Measurements from ENCODE around the gene PCDHGA8.
"Not testable (repeated sequence)": the region's sequence is repeated elsewhere in the genome, so short reads cannot be mapped to it uniquely, and the experiment has no call there.

The PCDHGA8 gene

DNA sequence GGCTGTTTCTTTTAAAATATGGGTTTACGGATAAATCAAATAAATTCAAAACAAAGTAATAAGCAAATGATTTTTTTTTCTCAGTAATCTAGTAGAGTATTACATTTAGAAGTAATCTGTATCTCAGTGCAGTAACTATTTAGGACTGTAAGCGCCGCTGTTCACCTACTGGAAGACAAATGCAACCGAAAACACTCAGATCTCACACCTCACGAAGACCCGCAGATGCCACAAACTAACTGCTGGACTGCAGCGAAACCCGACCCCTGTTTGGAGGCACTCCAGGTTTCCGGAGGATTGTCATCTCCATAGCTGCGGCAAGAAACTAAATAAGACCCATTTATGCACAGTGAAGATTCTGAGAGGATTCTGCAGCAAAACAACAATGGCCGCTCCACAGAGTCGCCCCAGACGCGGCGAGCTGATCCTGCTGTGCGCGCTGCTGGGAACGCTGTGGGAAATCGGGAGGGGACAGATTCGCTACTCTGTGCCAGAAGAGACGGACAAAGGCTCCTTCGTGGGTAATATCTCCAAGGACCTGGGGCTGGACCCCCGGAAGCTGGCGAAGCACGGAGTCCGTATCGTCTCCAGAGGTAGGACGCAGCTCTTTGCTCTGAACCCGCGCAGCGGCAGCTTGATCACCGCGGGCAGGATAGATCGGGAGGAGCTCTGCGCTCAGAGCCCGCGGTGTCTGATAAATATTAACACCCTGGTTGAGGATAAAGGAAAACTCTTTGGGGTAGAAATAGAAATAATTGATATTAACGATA is at the start of gene PCDHGA8:
Gene PCDHGA8 (plus strand): TSS at position 205 of the 770 bp plus-strand sequence. CDS start 181 bp downstream, at position 386.
- DNase-seq (ENCODE audit: low read depth, low spot score): no peak

DNA sequence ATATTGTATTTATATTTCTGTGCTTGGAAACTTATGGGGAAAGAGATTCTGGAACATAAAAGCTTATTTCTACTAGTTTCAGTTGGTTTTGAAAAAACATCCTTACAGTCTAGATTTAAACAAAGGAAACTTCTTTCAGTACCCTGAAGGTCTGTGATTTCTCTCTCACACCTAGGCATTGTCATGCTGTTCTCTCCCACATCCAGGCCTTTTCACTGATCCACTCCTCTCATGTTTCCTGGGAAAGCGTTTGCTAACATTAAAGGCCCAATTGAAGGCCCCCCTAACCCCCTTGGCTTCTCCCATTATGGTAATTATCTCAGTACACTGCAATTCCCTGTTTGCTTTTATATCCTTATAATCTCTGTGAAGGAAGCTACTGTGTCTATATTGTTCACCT is 49.7 kb upstream of the PCDHGA8 start:
- DNase-seq (ENCODE audit: low read depth, low spot score): no peak

GRCh38 chr5:141343242-141343952 is 49.0 kb upstream of the PCDHGA8 start, which contains the start of gene PCDHGA3:
TSS of gene PCDHGA3 (plus strand) at chr5:141343829. CDS start at chr5:141344034, 205 bp downstream.
- DNase-seq (ENCODE audit: low read depth, low spot score): peak; percentile 38

DNA sequence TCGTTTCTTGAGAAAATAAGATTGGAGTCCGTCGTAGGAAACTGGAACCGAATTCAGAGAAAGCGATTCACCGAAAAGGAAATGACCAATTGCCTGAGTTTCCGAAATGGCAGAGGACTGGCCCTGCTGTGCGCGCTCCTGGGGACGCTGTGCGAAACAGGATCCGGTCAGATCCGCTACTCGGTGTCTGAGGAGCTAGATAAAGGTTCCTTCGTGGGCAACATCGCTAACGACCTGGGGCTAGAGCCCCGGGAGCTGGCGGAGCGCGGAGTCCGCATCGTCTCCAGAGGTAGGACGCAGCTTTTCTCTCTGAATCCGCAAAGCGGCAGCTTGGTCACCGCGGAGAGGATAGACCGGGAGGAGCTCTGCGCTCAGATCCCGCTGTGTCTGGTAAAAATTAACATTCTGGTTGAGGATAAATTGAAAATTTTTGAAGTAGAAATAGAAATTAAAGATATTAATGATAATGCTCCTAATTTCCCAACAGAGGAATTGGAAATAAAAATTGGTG is 48.4 kb upstream of the PCDHGA8 start:
- no peak for DNase-seq (ENCODE audit: low read depth, low spot score)

DNA sequence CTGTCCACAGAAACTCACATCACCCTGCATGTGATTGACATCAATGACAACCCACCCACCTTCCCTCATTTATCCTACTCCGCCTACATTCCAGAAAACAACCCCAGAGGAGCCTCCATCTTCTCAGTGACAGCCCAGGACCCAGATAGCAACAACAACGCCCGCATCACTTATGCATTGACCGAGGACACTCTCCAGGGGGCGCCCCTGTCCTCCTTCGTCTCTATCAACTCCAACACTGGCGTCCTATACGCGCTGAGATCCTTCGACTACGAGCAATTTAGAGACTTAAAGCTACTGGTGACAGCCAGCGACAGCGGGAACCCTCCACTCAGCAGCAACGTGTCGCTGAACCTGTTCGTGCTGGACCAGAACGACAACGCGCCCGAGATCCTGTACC is 47.1 kb upstream of the PCDHGA8 start:
- DNase-seq (ENCODE audit: low read depth, low spot score): no peak

DNA sequence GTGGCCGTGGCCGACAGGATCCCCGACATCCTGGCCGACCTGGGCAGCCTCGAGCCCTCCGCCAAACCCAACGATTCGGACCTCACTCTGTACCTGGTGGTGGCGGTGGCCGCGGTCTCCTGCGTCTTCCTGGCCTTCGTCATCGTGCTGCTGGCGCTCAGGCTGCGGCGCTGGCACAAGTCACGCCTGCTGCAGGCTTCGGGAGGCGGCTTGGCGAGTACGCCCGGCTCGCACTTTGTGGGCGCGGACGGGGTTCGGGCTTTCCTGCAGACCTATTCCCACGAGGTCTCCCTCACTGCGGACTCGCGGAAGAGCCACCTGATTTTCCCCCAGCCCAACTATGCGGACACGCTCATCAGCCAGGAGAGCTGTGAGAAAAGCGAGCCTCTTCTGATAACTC is 46.4 kb upstream of the PCDHGA8 start:
- DNase-seq (ENCODE audit: low read depth, low spot score): not testable (repeated sequence)

- DNase-seq (ENCODE audit: low read depth, low spot score): peak; percentile 45
These were observed 42.4 kb upstream of the PCDHGA8 start, which contains the start of gene PCDHGB1 for GRCh38 chr5:141349917-141350619. TSS of gene PCDHGB1 (plus strand) at chr5:141350099. CDS start at chr5:141350261, 162 bp downstream.

- no peak for DNase-seq (ENCODE audit: low read depth, low spot score)
These were observed 40.8 kb upstream of the PCDHGA8 start for GRCh38 chr5:141351591-141351990.

DNA sequence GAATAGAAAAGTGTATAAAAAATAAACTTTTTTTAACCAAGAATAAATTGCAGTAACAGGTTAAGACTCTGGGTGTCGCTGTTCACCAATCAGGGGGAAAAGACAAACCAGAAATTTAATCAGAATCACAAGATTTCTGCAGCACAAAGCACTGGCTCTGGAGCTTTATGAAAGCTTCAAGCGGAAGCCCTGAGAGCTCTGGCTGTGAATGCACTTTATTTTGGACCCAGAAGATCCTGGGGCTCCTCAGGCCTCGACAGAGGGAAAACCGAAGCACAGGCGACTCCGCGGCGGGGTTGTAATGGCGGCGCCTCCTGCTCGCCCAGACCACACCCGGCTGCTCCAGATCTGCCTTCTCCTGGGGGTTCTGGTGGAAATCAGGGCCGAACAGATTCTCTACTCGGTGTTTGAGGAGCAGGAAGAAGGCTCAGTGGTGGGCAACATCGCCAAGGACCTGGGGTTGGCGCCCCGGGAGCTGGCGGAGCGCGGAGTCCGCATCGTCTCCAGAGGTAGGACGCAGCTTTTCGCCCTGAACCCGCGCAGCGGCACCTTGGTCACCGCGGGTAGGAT is 37.4 kb upstream of the PCDHGA8 start, which contains the start of gene PCDHGA4:
Gene PCDHGA4 (plus strand): TSS at position 122 of the 570 bp plus-strand sequence. CDS start 87 bp downstream, at position 209.
- DNase-seq (ENCODE audit: low read depth, low spot score): peak; percentile 9

DNA sequence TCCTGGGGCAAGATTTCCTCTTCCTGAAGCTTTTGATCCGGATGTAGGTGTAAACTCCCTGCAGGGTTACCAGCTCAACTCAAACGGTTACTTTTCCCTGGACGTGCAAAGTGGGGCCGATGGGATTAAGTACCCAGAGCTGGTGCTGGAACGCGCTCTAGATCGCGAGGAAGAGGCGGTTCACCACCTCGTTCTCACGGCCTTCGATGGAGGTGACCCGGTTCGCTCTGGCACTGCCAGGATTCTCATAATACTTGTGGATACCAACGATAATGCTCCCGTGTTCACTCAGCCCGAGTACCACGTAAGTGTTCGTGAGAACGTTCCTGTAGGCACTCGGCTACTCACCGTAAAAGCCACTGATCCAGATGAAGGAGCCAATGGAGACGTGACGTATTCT is 36.8 kb upstream of the PCDHGA8 start:
- DNase-seq (ENCODE audit: low read depth, low spot score): no peak

GRCh38 chr5:141356133-141356532 is 36.3 kb upstream of the PCDHGA8 start:
- no peak for DNase-seq (ENCODE audit: low read depth, low spot score)

- DNase-seq (ENCODE audit: low read depth, low spot score): no peak
These were observed 35.5 kb upstream of the PCDHGA8 start for GRCh38 chr5:141356950-141357349.

- DNase-seq (ENCODE audit: low read depth, low spot score): peak; percentile 15
These were observed 32.5 kb upstream of the PCDHGA8 start, which contains the start of gene PCDHGB2 for GRCh38 chr5:141359790-141360426. TSS of gene PCDHGB2 (plus strand) at chr5:141359994. CDS start at chr5:141360136, 142 bp downstream.

DNA sequence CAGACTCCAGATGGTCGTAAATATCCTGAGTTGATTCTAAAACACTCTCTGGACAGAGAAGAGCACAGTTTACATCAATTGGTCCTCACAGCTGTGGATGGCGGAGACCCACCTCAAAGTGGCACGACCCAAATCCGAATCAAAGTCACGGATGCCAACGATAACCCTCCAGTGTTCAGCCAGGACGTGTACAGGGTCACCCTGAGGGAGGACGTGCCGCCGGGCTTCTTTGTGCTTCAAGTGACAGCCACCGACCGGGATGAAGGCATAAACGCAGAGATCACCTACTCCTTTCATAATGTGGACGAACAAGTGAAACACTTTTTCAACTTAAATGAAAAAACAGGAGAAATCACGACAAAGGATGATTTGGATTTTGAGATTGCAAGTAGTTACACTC is 31.7 kb upstream of the PCDHGA8 start:
- no peak for DNase-seq (ENCODE audit: low read depth, low spot score)

DNA sequence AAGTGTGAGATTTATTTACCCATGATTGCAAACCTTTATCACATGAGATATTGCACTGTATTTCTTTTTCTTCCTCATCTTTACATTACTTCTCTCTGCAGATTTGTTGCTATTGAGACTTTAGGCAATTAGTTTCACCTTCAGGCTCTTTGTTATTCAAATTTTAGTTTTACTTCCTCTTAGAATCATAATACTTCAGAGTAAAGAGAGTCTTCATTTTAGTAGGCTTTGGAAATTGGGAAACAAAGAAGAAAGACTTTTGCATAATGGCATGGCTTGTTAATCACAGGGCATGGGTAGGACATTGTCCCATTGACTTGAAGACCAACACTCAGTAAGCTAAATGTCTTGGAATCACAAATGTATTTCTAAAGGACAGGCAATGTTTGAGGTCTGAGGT is 29.7 kb upstream of the PCDHGA8 start:
- DNase-seq (ENCODE audit: low read depth, low spot score): no peak

DNA sequence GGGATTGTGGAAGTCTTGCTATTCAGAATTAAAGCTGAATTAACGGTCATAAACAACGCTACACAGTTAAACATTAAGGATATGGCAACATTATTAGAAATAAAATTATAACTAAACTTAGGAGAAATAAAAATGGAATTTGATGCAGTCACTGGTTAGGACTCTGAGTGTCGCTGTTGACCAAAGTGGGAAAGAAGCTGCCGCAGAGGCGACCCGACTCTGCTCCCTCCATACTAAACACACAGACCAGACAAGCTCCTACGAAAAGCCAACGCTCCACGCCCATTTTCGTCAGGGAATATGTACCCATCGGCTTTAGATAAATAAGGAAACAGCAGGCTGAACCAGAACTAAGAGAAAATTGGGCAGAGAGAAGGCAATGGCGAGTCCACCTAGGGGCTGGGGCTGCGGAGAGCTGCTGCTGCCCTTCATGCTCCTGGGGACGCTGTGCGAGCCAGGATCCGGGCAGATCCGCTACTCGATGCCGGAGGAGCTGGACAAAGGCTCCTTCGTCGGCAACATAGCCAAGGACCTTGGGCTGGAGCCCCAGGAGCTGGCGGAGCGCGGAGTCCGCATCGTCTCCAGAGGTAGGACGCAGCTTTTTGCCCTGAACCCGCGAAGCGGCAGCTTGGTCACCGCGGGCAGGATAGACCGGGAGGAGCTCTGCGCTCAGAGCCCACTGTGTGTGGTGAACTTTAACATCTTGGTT is 28.3 kb upstream of the PCDHGA8 start, which contains the start of gene PCDHGA5:
Gene PCDHGA5 (plus strand): TSS at position 211 of the 709 bp plus-strand sequence. CDS start 169 bp downstream, at position 380.
- peak; percentile 20 for DNase-seq (ENCODE audit: low read depth, low spot score)

GRCh38 chr5:141366016-141366896 is 26.2 kb upstream of the PCDHGA8 start:
- no peak for DNase-seq (ENCODE audit: low read depth, low spot score)

- DNase-seq (ENCODE audit: low read depth, low spot score): peak; percentile 60
These were observed 22.2 kb upstream of the PCDHGA8 start, which contains the start of gene PCDHGB3 for GRCh38 chr5:141369994-141370848. TSS of gene PCDHGB3 (plus strand) at chr5:141370242. CDS start at chr5:141370395, 153 bp downstream.
